NT2/D1 (cell line): ENCODE results near the gene ETV5.

ENCODE experiments used
- SUZ12 ChIP-seq: IDR thresholded peaks from 2 replicates; pipeline ENCODE4 v1.6.1; 2011; ENCODE audit not compliant: insufficient read length, insufficient read depth; ENCODE audit errors: extremely low read depth
- YY1 ChIP-seq: IDR thresholded peaks from 2 replicates; pipeline ENCODE4 v1.6.1; 2011; ENCODE audit not compliant: insufficient read length, insufficient read depth
- ZNF274 ChIP-seq: IDR thresholded peaks from 2 replicates; pipeline ENCODE4 v1.6.1; 2011; ENCODE audit warnings: mild to moderate bottlenecking, low read depth, low read length

DNA sequence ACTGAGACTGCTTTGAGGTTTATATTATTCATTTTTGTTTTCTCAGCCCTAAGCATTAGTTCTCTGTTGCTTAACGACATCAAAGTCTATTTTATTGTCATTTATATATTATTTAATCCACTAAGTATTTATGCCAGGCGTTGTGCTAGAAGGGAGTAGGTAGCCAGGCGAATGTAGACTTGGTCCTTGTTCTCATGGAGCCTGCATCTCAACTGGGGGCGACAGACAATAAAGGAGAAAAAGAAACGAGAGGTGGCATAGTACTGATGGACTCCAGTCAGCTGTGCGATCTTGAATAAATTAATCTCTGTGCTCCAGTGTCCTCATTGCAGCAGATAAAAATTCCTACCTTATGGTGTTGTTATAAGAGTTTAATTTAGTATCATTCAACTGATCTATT lies 49.7 kb downstream of the ETV5 start:
- TF ChIP-seq YY1 (no peak), SUZ12 (no peak), ZNF274 (no peak)
